PFSK-1 (cell line): ENCODE results near the gene KCNC4. TPM values are rescaled to one million over a fixed set of nuclear protein-coding genes. Genes with fewer than 3 reads are reported as not detected.

Experiments
- FOXP2 ChIP-seq: optimal IDR thresholded peaks from 2 replicates; pipeline ENCODE3; 2011; ENCODE audit warnings: borderline replicate concordance, control low read depth, inconsistent platforms; ENCODE audit not compliant: insufficient read depth; ENCODE audit errors: extremely low read length, extremely low read depth
- POLR2AphosphoS5 ChIP-seq: IDR thresholded peaks from 2 replicates; pipeline ENCODE4 v1.6.1; 2012; ENCODE audit warnings: low read depth, mild to moderate bottlenecking, control low read depth, low read length, moderate library complexity
- REST ChIP-seq, 2 experiments: IDR thresholded peaks; 2 replicates each; pipeline versions ENCODE4 v1.6.1 to v1.8.0; 2011 to 2012; ENCODE audit warnings: low read depth in 2 of 2, low read length in 2 of 2, control low read depth in 1 of 2, inconsistent platforms in 1 of 2, mild to moderate bottlenecking in 1 of 2, moderate library complexity in 1 of 2; ENCODE audit not compliant: insufficient read depth in 1 of 2
- SIN3A ChIP-seq: IDR thresholded peaks from 2 replicates; pipeline ENCODE4 v1.6.1; 2012; ENCODE audit warnings: mild to moderate bottlenecking, low read length, moderate library complexity, borderline replicate concordance; ENCODE audit not compliant: insufficient read depth
- TAF1 ChIP-seq: IDR thresholded peaks from 2 replicates; pipeline ENCODE4 v1.6.1; 2012; ENCODE audit warnings: low read length, control low read depth, borderline replicate concordance; ENCODE audit not compliant: insufficient read depth
- polyA plus RNA-seq: library from polyadenylated mRNA; unstranded; fragments of >200 nt; gene quantifications from one replicate; pipeline ENCODE4 v1.2.1, GENCODE V29; 2012; ENCODE audit warnings: low read depth, missing spikeins; ENCODE audit not compliant: insufficient read length

Gene KCNC4
- 11.0 TPM for polyA plus RNA-seq

- no peak for TF ChIP-seq FOXP2
- no peak for TF ChIP-seq REST (IDR thresholded peaks at IDR 0.05; ENCODE audit: insufficient read depth in 1 of 2, low read depth in 2 of 2, low read length in 2 of 2)
- no peak for TF ChIP-seq TAF1
- TF ChIP-seq SIN3A, result no peak
- TF ChIP-seq POLR2AphosphoS5, result no peak
Measured at GRCh38 chr1:110209715-110210603, at the start of gene KCNC4. Gene KCNC4, plus strand, starts transcription at chr1:110210314. Its CDS starts 1,186 bp downstream, at chr1:110211500.

GRCh38 chr1:110160538-110161100, 49.5 kb upstream of the KCNC4 start:
- TF ChIP-seq SIN3A, result no peak
- TF ChIP-seq REST (IDR thresholded peaks at IDR 0.05; ENCODE audit: insufficient read depth in 1 of 2, low read depth in 2 of 2, low read length in 2 of 2), result no peak
- no peak for TF ChIP-seq POLR2AphosphoS5
- TF ChIP-seq FOXP2, result no peak
- no peak for TF ChIP-seq TAF1

GRCh38 chr1:110161165-110161564, 48.9 kb upstream of the KCNC4 start:
- TF ChIP-seq SIN3A (no peak), REST (IDR thresholded peaks at IDR 0.05; ENCODE audit: insufficient read depth in 1 of 2, low read depth in 2 of 2, low read length in 2 of 2) (no peak), FOXP2 (no peak), POLR2AphosphoS5 (no peak), TAF1 (no peak)

- no peak for TF ChIP-seq SIN3A
- no peak for TF ChIP-seq TAF1
- TF ChIP-seq REST (IDR thresholded peaks at IDR 0.05; ENCODE audit: insufficient read depth in 1 of 2, low read depth in 2 of 2, low read length in 2 of 2), result no peak
- TF ChIP-seq POLR2AphosphoS5, result no peak
- no peak for TF ChIP-seq FOXP2
Measured at GRCh38 chr1:110161849-110162248, 48.3 kb upstream of the KCNC4 start.
